Measurements from ENCODE around the gene ELOVL6. TPM values are rescaled to one million over a fixed set of nuclear protein-coding genes. Genes with fewer than 3 reads are reported as not detected.

ELOVL6 gene
- total and polyA plus RNA-seq, 10 of the 15 experiments (the other 5 are each of a cell fraction or from before 2014, with no cell fraction given): 3.9 to 33.5 (median 8.1) TPM

GRCh38 chr4:110198435-110199416 lies at the start of gene ELOVL6 (continued):
- no peak for TF ChIP-seq CEBPB (IDR thresholded peaks at IDR 0.05; ENCODE audit: borderline replicate concordance in 1 of 2, low read depth in 2 of 2, low read length in 2 of 2)
- peak; percentile 16; the same call in 1 of the 2 replicates for TF ChIP-seq NFIC (IDR thresholded peaks at IDR 0.05; ENCODE audit: low read depth, low read length)
- TF ChIP-seq PBX3 (IDR thresholded peaks at IDR 0.05; ENCODE audit: insufficient replicate concordance, low read depth, low read length): no peak
- TF ChIP-seq FOXK2 (IDR thresholded peaks at IDR 0.05): no peak; the same call in 1 of the 2 replicates
- peak; percentile 65; the same call in 1 of the 2 replicates for TF ChIP-seq RB1 (IDR thresholded peaks at IDR 0.05; ENCODE audit: borderline replicate concordance)
- TF ChIP-seq ZBTB11 (CRISPR knock-in tag; IDR thresholded peaks at IDR 0.05): no peak
- no peak for TF ChIP-seq SUZ12 (IDR thresholded peaks at IDR 0.05; ENCODE audit: unreplicated experiment)
- no peak for TF ChIP-seq FOS (IDR thresholded peaks at IDR 0.05; ENCODE audit: borderline replicate concordance, extremely low read depth, insufficient read length)
- TF ChIP-seq LARP7 (IDR thresholded peaks at IDR 0.05): peak; percentile 46; the same call in 1 of the 2 replicates
- no peak for TF ChIP-seq HSF1 (IDR thresholded peaks at IDR 0.05; ENCODE audit: low read depth, low read length)
- TF ChIP-seq RELA (IDR thresholded peaks at IDR 0.05; ENCODE audit: borderline replicate concordance, partially characterized antibody): peak; percentile 49
- peak; percentile 15 to 55; a peak in 1 of 4 replicates for TF ChIP-seq EP300 (IDR thresholded peaks at IDR 0.05; ENCODE audit: borderline replicate concordance in 1 of 2, control insufficient read depth in 1 of 2, low read depth in 2 of 2, low read length in 2 of 2)
- TF ChIP-seq E4F1 (IDR thresholded peaks at IDR 0.05; ENCODE audit: borderline replicate concordance, partially characterized antibody): no peak
- no peak for TF ChIP-seq NRF1 (conservative IDR thresholded peaks at IDR 0.05; ENCODE audit: low read depth, low read length)
- peak; percentile 82; the same call in 1 of the 2 replicates for TF ChIP-seq ZNF207 (IDR thresholded peaks at IDR 0.05; ENCODE audit: borderline replicate concordance)
- TF ChIP-seq NFYB (IDR thresholded peaks at IDR 0.05; ENCODE audit: insufficient read depth, low read depth, low read length): no peak
- TF ChIP-seq SREBF1 (IDR thresholded peaks at IDR 0.05; ENCODE audit: low read length): no peak; the same call in 1 of the 2 replicates
- TF ChIP-seq BHLHE40 (IDR thresholded peaks at IDR 0.05; ENCODE audit: borderline replicate concordance in 1 of 2, low read depth in 2 of 2, low read length in 1 of 2): peak; percentile 75 to 80
